Endothelial cell (in vitro differentiated cells): ENCODE measurements around the gene GAGE10. TPM values are rescaled to one million over a fixed set of nuclear protein-coding genes. Genes with fewer than 3 reads are reported as not detected.

Experiments used
- DNase-seq: peaks from one replicate; pipeline ENCODE4 v3.0.0; 2021; ENCODE audit warnings: low spot score
- H3K27ac Mint-ChIP-seq: one replicate; pipeline ENCODE4 v1.8.0; 2021; ENCODE audit warnings: mixed read lengths, inconsistent platforms; ENCODE audit not compliant: unreplicated experiment
- H3K27me3 Mint-ChIP-seq: one replicate; pipeline ENCODE4 v1.8.0; 2021; ENCODE audit warnings: mild to moderate bottlenecking, moderate library complexity, mixed read lengths, inconsistent platforms; ENCODE audit not compliant: unreplicated experiment
- H3K36me3 Mint-ChIP-seq: one replicate; pipeline ENCODE4 v1.8.0; 2021; ENCODE audit warnings: mild to moderate bottlenecking, low read depth, mixed read lengths, inconsistent platforms; ENCODE audit not compliant: unreplicated experiment
- H3K4me1 Mint-ChIP-seq: one replicate; pipeline ENCODE4 v1.8.0; 2021; ENCODE audit warnings: mild to moderate bottlenecking, mixed read lengths, inconsistent platforms; ENCODE audit not compliant: unreplicated experiment
- H3K4me3 Mint-ChIP-seq: one replicate; pipeline ENCODE4 v1.8.0; 2021; ENCODE audit warnings: mild to moderate bottlenecking, mixed read lengths, inconsistent platforms; ENCODE audit not compliant: unreplicated experiment
- H3K9me3 Mint-ChIP-seq: one replicate; pipeline ENCODE4 v1.8.0; 2021; ENCODE audit warnings: mixed read lengths, inconsistent platforms; ENCODE audit not compliant: unreplicated experiment
- total RNA-seq: library from RNA; stranded (reverse); fragmentation: NEBNext Ultra II Directional; extraction: Animal tissue kit (Norgen Biotek cat#: 25700); gene quantifications from one replicate; pipeline ENCODE4 v1.2.1, GENCODE V29; 2021; ENCODE audit not compliant: unreplicated experiment
- TF ChIP-seq, protein P1 (sequence below): fragments of 200-600 bp; sonication (generic); IDR thresholded peaks from one replicate; pipeline ENCODE4 v1.5.0; 2021; ENCODE audit warnings: antibody characterized with exemption; ENCODE audit not compliant: unreplicated experiment

The GAGE10 gene
- total RNA-seq, 1 donor from 2014 or later, result not detected

- Mint-ChIP-seq H3K36me3 (no peaks in the 10 kb centered on the region), H3K27ac (no peak overlapping the region)
- TF ChIP-seq, protein P1, sequence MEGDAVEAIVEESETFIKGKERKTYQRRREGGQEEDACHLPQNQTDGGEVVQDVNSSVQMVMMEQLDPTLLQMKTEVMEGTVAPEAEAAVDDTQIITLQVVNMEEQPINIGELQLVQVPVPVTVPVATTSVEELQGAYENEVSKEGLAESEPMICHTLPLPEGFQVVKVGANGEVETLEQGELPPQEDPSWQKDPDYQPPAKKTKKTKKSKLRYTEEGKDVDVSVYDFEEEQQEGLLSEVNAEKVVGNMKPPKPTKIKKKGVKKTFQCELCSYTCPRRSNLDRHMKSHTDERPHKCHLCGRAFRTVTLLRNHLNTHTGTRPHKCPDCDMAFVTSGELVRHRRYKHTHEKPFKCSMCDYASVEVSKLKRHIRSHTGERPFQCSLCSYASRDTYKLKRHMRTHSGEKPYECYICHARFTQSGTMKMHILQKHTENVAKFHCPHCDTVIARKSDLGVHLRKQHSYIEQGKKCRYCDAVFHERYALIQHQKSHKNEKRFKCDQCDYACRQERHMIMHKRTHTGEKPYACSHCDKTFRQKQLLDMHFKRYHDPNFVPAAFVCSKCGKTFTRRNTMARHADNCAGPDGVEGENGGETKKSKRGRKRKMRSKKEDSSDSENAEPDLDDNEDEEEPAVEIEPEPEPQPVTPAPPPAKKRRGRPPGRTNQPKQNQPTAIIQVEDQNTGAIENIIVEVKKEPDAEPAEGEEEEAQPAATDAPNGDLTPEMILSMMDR, result no peak
Measured at GRCh38 chrX:49284212-49284611, 19.2 kb upstream of the GAGE10 start.

GRCh38 chrX:49286136-49286535, 17.3 kb upstream of the GAGE10 start:
- no peaks in the 10 kb centered on the region for H3K9me3 Mint-ChIP-seq
- H3K4me1 Mint-ChIP-seq, result no peaks in the 10 kb centered on the region
- no peaks in the 10 kb centered on the region for H3K36me3 Mint-ChIP-seq
- TF ChIP-seq, protein P1, result no peak
- no peak overlapping the region for H3K27ac Mint-ChIP-seq
- no peak overlapping the region for H3K4me3 Mint-ChIP-seq
- peaks cover 3% of the 10 kb centered on the region for H3K27me3 Mint-ChIP-seq
- no peak for DNase-seq

More at GRCh38 chrX:49284212-49284611, 19.2 kb upstream of the GAGE10 start:
- DNase-seq, result no peak
- Mint-ChIP-seq H3K9me3 (no peaks in the 10 kb centered on the region), H3K27me3 (peaks cover 2% of the 10 kb centered on the region), H3K4me3 (no peak overlapping the region), H3K4me1 (no peaks in the 10 kb centered on the region)

DNA sequence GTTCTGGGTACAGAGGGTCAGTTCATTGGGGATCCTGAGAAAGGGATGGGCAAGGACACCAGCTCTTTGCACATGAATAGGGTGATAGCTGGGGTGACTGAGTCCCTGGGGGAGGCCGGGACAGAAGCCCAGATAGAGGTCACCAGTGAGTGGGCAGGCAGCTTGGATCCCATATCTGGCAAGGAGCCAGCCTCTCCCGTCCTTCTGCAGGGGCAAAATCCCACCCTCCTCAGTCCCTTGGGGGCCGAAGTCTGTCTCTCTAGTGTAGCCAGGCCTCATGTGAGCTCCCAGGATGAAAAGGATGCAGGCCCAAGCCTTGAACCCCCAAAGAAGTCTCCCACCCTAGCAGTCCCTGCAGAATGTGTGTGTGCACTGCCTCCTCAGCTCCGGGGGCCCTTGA, 16.9 kb upstream of the GAGE10 start:
- Mint-ChIP-seq H3K9me3 (no peaks in the 10 kb centered on the region), H3K27ac (no peak overlapping the region), H3K4me1 (no peaks in the 10 kb centered on the region), H3K36me3 (no peaks in the 10 kb centered on the region), H3K4me3 (no peak overlapping the region), H3K27me3 (peaks cover 3% of the 10 kb centered on the region)
- TF ChIP-seq, protein P1, result no peak
- DNase-seq, result no peak

DNA sequence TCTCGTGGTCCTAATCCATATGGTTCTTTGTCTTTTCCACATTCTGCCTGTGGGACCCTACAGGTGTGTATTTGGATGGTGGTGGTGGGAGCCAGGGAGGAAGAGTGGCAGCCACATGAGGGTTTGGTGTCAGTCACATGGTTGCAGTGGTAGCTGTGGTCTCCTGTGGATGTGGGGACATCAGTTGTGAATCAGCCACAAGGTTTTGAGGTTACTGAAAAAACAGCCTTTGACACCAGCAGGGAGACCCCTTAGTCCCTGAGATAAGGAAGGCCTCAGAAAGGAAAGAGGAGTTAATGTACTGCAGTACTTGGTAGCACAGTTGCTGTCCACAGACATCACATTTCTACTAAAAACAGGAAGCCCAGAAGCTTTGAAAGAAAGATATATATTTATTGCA, 15.8 kb upstream of the GAGE10 start:
- Mint-ChIP-seq H3K4me1 (no peaks in the 10 kb centered on the region), H3K27ac (no peak overlapping the region), H3K27me3 (peaks cover 3% of the 10 kb centered on the region), H3K4me3 (no peak overlapping the region), H3K36me3 (no peaks in the 10 kb centered on the region), H3K9me3 (no peaks in the 10 kb centered on the region)
- no peak for DNase-seq
- TF ChIP-seq, protein P1, result no peak

DNA sequence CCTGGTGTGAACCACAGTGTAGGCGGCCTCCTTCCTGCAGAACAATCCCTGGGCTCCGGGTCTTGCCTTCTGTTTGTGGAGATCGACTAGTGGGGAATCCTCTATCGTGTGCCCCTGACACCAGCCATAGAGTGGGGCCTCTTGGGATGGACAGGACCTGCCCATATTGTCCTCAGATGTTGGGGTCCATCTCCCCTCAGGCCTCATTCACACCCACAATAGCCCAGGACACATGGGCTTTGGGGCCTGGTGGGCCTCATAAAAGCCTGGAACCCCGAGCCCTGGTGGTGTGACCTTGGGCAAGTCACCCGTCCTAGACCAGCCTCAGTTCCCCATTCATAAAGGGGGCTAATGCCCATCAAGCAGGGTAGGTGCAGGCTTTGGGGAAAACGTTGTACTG, 13.2 kb upstream of the GAGE10 start:
- H3K4me1 Mint-ChIP-seq, result no peaks in the 10 kb centered on the region
- H3K9me3 Mint-ChIP-seq, result no peaks in the 10 kb centered on the region
- TF ChIP-seq, protein P1, result no peak
- H3K36me3 Mint-ChIP-seq, result no peaks in the 10 kb centered on the region
- no peak overlapping the region for H3K4me3 Mint-ChIP-seq
- no peak overlapping the region for H3K27ac Mint-ChIP-seq
- no peak for DNase-seq
- H3K27me3 Mint-ChIP-seq, result peaks cover 2% of the 10 kb centered on the region
